CD4-positive, alpha-beta T cell (primary cell): ENCODE measurements around the gene TDG. TPM values are rescaled to one million over a fixed set of nuclear protein-coding genes. Genes with fewer than 3 reads are reported as not detected.

Experiments used
- ATAC-seq: fragments of 200-7000 bp; cut with Tn5 transposase; one replicate; pipeline ENCODE4 v1.10.0; 2022; ENCODE audit warnings: mild to moderate bottlenecking; ENCODE audit not compliant: poor library complexity
- CTCF ChIA-PET: fragments of 350-600 bp; sonication (Branson Sonifier 250); formaldehyde crosslinking; loops from one replicate; lab custom pipeline; 2021; ENCODE audit warnings: antibody characterized with exemption, inconsistent platforms; lab: Charles Lee
- POLR2A ChIA-PET: fragments of 350-600 bp; sonication (Branson Sonifier 250); formaldehyde crosslinking; loops from one replicate; lab custom pipeline; 2021; ENCODE audit warnings: antibody characterized with exemption, inconsistent platforms; lab: Charles Lee
- DNase-seq, 14 experiments: peaks; one replicate each; pipeline ENCODE4 v3.0.0-alpha.2; 2013 to 2020; ENCODE audit warnings: mixed read lengths in 2 of 14
- H3K27ac ChIP-seq, 2 donors: one replicate each; pipeline versions ENCODE4 v1.5.1 to v1.7.0; 2013; ENCODE audit warnings: low read length in 2 of 2, low read depth in 1 of 2, mild to moderate bottlenecking in 1 of 2
- H3K27me3 ChIP-seq, 2 experiments: 1 replicate in 1 of 2; 2 replicates in 1 of 2; pipeline versions ENCODE4 v1.6.1 to v1.7.0; 2013; ENCODE audit warnings: low read length in 2 of 2, control low read depth in 1 of 2, mild to moderate bottlenecking in 1 of 2, moderate library complexity in 1 of 2; ENCODE audit not compliant: insufficient read depth in 2 of 2, control insufficient read depth in 1 of 2
- H3K36me3 ChIP-seq: one replicate; pipeline ENCODE4 v1.6.1; 2013; ENCODE audit warnings: low read length, control low read depth; ENCODE audit not compliant: insufficient read depth
- H3K4me1 ChIP-seq: one replicate; pipeline ENCODE4 v1.6.1; 2013; ENCODE audit warnings: low read length, control low read depth; ENCODE audit not compliant: insufficient read depth
- H3K4me3 ChIP-seq: one replicate; pipeline ENCODE4 v1.5.1; 2013; ENCODE audit warnings: mild to moderate bottlenecking, low read length, moderate library complexity
- H3K9me3 ChIP-seq, 2 experiments: 1 replicate in 1 of 2; 2 replicates in 1 of 2; pipeline versions ENCODE4 v1.6.1 to v1.7.0; 2013; ENCODE audit warnings: low read length in 2 of 2, mild to moderate bottlenecking in 2 of 2, control low read depth in 1 of 2, moderate library complexity in 1 of 2; ENCODE audit not compliant: control insufficient read depth in 1 of 2, insufficient read depth in 1 of 2
- H3K27ac Mint-ChIP-seq: one replicate; pipeline ENCODE4 v1.8.0; 2020; ENCODE audit warnings: mixed read lengths
- H3K27me3 Mint-ChIP-seq: one replicate; pipeline ENCODE4 v1.8.0; 2021; ENCODE audit warnings: mixed read lengths
- H3K36me3 Mint-ChIP-seq: one replicate; pipeline ENCODE4 v1.8.0; 2021; ENCODE audit warnings: low read depth, mixed read lengths
- H3K4me1 Mint-ChIP-seq: one replicate; pipeline ENCODE4 v1.8.0; 2021; ENCODE audit warnings: low read depth, mixed read lengths
- H3K4me3 Mint-ChIP-seq: one replicate; pipeline ENCODE4 v1.8.0; 2020; ENCODE audit warnings: mild to moderate bottlenecking, mixed read lengths
- H3K9me3 Mint-ChIP-seq: one replicate; pipeline ENCODE4 v1.8.0; 2020; ENCODE audit warnings: mixed read lengths
- CTCF ChIP-seq: fragments of 200-600 bp; IDR thresholded peaks from one replicate; pipeline ENCODE4 v1.8.0; 2022; ENCODE audit warnings: antibody characterized with exemption, mild to moderate bottlenecking
- intact Hi-C, 2 experiments: fragments of 100-400 bp; cut with DNase I in 1 of 2; cut with micrococcal nuclease in 1 of 2; formaldehyde crosslinking; loops; one replicate each; pipeline versions ENCODE4 v1.15.1 to v1.9.0; 2023 to 2025; cut with DNase I, micrococcal nuclease
- total RNA-seq, 174 experiments: library from RNA in 2 of 174; stranded (reverse) in 2 of 174; gene quantifications; one replicate each; pipeline ENCODE4 v1.2.3 and lab custom pipeline; 2021 to 2026

TDG gene
- total RNA-seq, 2 experiments from 2014 or later, result 27.5 to 29.6 TPM

- no peaks in the 10 kb centered on the region for H3K27me3 Mint-ChIP-seq
- no peak overlapping the region for H3K27ac Mint-ChIP-seq
These were observed 9.7 kb downstream of the TDG start for GRCh38 chr12:103975368-103975767.

GRCh38 chr12:103978384-103978982 lies 12.8 kb downstream of the TDG start:
- H3K27ac ChIP-seq, result no peak overlapping the region
- no peak for DNase-seq
- TF ChIP-seq CTCF, result no peak
- no peak overlapping the region for H3K4me3 ChIP-seq
- POLR2A ChIA-PET, result no interaction called here
- no peaks in the 10 kb centered on the region for H3K9me3 ChIP-seq
- peaks cover 23% of the 10 kb centered on the region for H3K4me1 Mint-ChIP-seq
- ATAC-seq, result no peak
- peaks cover 10% of the 10 kb centered on the region for H3K4me1 ChIP-seq
- no peaks in the 10 kb centered on the region for H3K27me3 ChIP-seq
- H3K36me3 Mint-ChIP-seq, result peaks cover 85% of the 10 kb centered on the region
- H3K27ac Mint-ChIP-seq, result no peak overlapping the region
- no peaks in the 10 kb centered on the region for H3K27me3 Mint-ChIP-seq
- CTCF ChIA-PET, result no interaction called here
- no peaks in the 10 kb centered on the region for H3K9me3 Mint-ChIP-seq
- H3K36me3 ChIP-seq, result peaks cover 74% of the 10 kb centered on the region
- H3K4me3 Mint-ChIP-seq, result no peak overlapping the region
- intact Hi-C loops, result no loop called here

More at GRCh38 chr12:103975368-103975767, 9.7 kb downstream of the TDG start:
- H3K4me3 Mint-ChIP-seq, result no peak overlapping the region
- POLR2A ChIA-PET, result no interaction called here
- DNase-seq (no peak), ATAC-seq (no peak)
- peaks cover 75% of the 10 kb centered on the region for H3K36me3 Mint-ChIP-seq
- intact Hi-C loops, result no loop called here
- peaks cover 38% of the 10 kb centered on the region for H3K4me1 Mint-ChIP-seq
- no peaks in the 10 kb centered on the region for H3K9me3 Mint-ChIP-seq
- Histone ChIP-seq H3K27me3 (no peaks in the 10 kb centered on the region), H3K36me3 (peaks cover 47% of the 10 kb centered on the region), H3K27ac (no peak overlapping the region), H3K4me1 (peaks cover 15% of the 10 kb centered on the region), H3K4me3 (no peak overlapping the region), H3K9me3 (no peaks in the 10 kb centered on the region)
- TF ChIP-seq CTCF, result no peak
- CTCF ChIA-PET, result no interaction called here

GRCh38 chr12:103986829-103987228 lies 21.2 kb downstream of the TDG start:
- Histone ChIP-seq H3K4me1 (no peaks in the 10 kb centered on the region), H3K27me3 (no peaks in the 10 kb centered on the region), H3K4me3 (no peak overlapping the region), H3K9me3 (no peaks in the 10 kb centered on the region), H3K36me3 (peaks cover 67% of the 10 kb centered on the region), H3K27ac (no peak overlapping the region)
- Mint-ChIP-seq H3K27me3 (no peaks in the 10 kb centered on the region), H3K4me3 (no peak overlapping the region), H3K9me3 (no peaks in the 10 kb centered on the region), H3K27ac (no peak overlapping the region), H3K4me1 (no peaks in the 10 kb centered on the region), H3K36me3 (peaks cover 63% of the 10 kb centered on the region)
- CTCF ChIA-PET, result interaction anchor here (1.4 kb wide), 1 partner anchor 11 kb away, joined by 5 read pairs; no protein-coding TSS in a partner anchor
- ATAC-seq, result no peak
- no peak for TF ChIP-seq CTCF
- no peak for DNase-seq
- intact Hi-C loops, result no loop called here
- POLR2A ChIA-PET, result no interaction called here
